Measurements from ENCODE around the gene CYFIP2. TPM values are rescaled to one million over a fixed set of nuclear protein-coding genes. Genes with fewer than 3 reads are reported as not detected.

Gene CYFIP2
- total RNA-seq, 1 experiment from 2014 or later, result 74.7 TPM

- H3K27me3 ChIP-seq (ENCODE audit: insufficient read depth, low read length), result no peaks in the 10 kb centered on the region
- no peak overlapping the region for H3K27ac ChIP-seq (ENCODE audit: insufficient read length, low read depth, low read length)
- no peaks in the 10 kb centered on the region for H3K79me1 ChIP-seq (ENCODE audit: insufficient read depth, low read depth, low read length, poor library complexity, severe bottlenecking)
- H3K23ac ChIP-seq (ENCODE audit: insufficient read length, low read depth, low read length), result no peak overlapping the region
- H4K8ac ChIP-seq (replicated peaks; ENCODE audit: insufficient read length, low read depth, low read length), result no peak overlapping the region
- H3K9me3 ChIP-seq (ENCODE audit: control insufficient read depth, low read depth, low read length), result no peaks in the 10 kb centered on the region
- H4K20me1 ChIP-seq (ENCODE audit: control insufficient read depth, insufficient read depth, insufficient read length), result no peaks in the 10 kb centered on the region
- Mint-ChIP-seq H3K4me1 (0 out of 4 replicates have a peak, but pooled peaks cover 0 to 3% of the 10 kb centered on the region in 2 experiments), H3K9me3 (no peaks in the 10 kb centered on the region), H3K4me3 (no peak overlapping the region), H3K36me3 (ENCODE audit: insufficient read depth in 1 of 3, low read depth in 3 of 3) (peaks cover 0 to 18% (median 11%) of the 10 kb centered on the region in 3 experiments; a peak in 4 of 7 replicates), H3K27me3 (ENCODE audit: low read depth) (no peaks in the 10 kb centered on the region), H3K27ac (no peak overlapping the region; a peak in 1 of 7 replicates)
- no peak overlapping the region for H2AFZ ChIP-seq (ENCODE audit: low read length)
- no peaks in the 10 kb centered on the region for H3K4me1 ChIP-seq (ENCODE audit: insufficient read depth, low read length)
- no peak overlapping the region for H3T11ph ChIP-seq (ENCODE audit: low read length)
- no peaks in the 10 kb centered on the region for H3K79me2 ChIP-seq (ENCODE audit: insufficient read depth, low read length)
- no peaks in the 10 kb centered on the region for H3K23me2 ChIP-seq (ENCODE audit: insufficient read length, low read depth, low read length, poor library complexity, severe bottlenecking)
- no peak overlapping the region for H2BK12ac ChIP-seq (ENCODE audit: insufficient read length, low read depth, low read length)
- H3K4ac ChIP-seq (ENCODE audit: low read depth, low read length), result no peak overlapping the region
- no peak overlapping the region for H3K9ac ChIP-seq (ENCODE audit: extremely low read depth, insufficient read length, low read length)
- no peak overlapping the region for H4K5ac ChIP-seq (ENCODE audit: insufficient read length, low read depth, low read length)
- H2BK5ac ChIP-seq (ENCODE audit: insufficient read length, low read length), result no peak overlapping the region
- no peak overlapping the region for H3K56ac ChIP-seq (ENCODE audit: insufficient read length, low read depth, low read length)
- no peak for TF ChIP-seq CTCF (conservative IDR thresholded peaks at IDR 0.05)
- no peak overlapping the region for H4K91ac ChIP-seq (ENCODE audit: insufficient read length, low read depth, low read length)
- WGBS (ENCODE audit: extremely low coverage, insufficient read length, low lambda C conversion rate), result no CpG with 5 or more reads among the region's 11 CpGs
- H3K14ac ChIP-seq (ENCODE audit: insufficient read depth, low read length), result no peak overlapping the region; the same call in 1 of the 2 replicates
- no peak overlapping the region for H2BK15ac ChIP-seq (ENCODE audit: low read depth, low read length)
- H2AK5ac ChIP-seq (ENCODE audit: insufficient read length, low read length), result no peak overlapping the region
- H3K18ac ChIP-seq (ENCODE audit: insufficient read length, low read depth, low read length), result no peak overlapping the region
- H3K4me2 ChIP-seq (ENCODE audit: insufficient read depth, insufficient read length, low read length), result no peak overlapping the region
- DNase-seq, result no peak
- H2BK20ac ChIP-seq (ENCODE audit: low read depth, low read length, poor library complexity, severe bottlenecking), result no peak overlapping the region
- no peak overlapping the region for H2BK120ac ChIP-seq (ENCODE audit: low read depth, low read length, poor library complexity, severe bottlenecking)
These were observed 45.7 kb downstream of the CYFIP2 start for GRCh38 chr5:157311595-157311994.
